ENCODE measurements around the gene RUVBL1. TPM values are rescaled to one million over a fixed set of nuclear protein-coding genes. Genes with fewer than 3 reads are reported as not detected.
A peak's percentile ranks its signal among the peaks of the same experiment; 100 is the strongest.

RUVBL1 gene
- total RNA-seq, 1 donor from 2014 or later, result 21.0 TPM

- DNase-seq (peak; percentile 59), ATAC-seq (ENCODE audit: poor library complexity) (peak; percentile 53)
These were observed 21.7 kb upstream of the RUVBL1 start for GRCh38 chr3:128145279-128145678.

DNA sequence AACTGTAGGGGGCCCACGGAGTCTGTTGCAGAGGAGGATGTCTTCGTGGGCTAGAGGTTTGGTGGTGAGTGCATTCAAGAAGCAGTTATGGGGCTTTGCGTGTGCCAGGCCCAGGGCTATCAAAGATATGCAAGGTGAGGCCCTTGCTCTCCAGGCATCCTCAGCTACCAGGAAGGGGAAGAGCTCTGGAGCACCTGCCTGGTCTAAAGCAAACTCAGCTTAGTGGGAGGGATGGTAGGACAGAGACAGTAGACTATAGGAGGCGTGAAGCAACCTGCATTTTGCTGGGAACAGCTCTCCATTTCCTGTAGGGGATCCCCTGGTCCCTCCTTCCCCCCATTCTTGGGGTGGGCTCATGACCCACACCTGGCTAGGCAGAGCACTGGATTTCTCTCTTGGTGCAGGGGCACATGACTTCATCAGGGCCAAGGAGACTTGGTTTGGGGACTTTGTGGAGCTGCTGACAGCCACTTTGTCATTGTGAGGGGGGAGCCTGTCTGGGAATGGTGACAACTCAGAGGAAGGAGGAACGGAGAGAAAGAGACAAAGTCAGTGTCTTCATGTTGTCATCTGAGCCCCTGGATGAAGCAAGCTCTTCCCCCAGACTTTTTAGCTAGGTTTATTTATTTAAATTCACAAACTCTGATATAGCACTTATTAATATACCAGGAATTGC, 21.0 kb upstream of the RUVBL1 start:
- intact Hi-C loops (cut with DNase I), result no loop called here
- ATAC-seq (ENCODE audit: poor library complexity) (no peak), DNase-seq (no peak)

More at GRCh38 chr3:128145279-128145678, 21.7 kb upstream of the RUVBL1 start:
- intact Hi-C loops (cut with DNase I), result no loop called here

GRCh38 chr3:128143496-128143895, 19.9 kb upstream of the RUVBL1 start:
- no peak for ATAC-seq (ENCODE audit: poor library complexity)
- intact Hi-C loops (cut with DNase I), result no loop called here
- no peak for DNase-seq

- DNase-seq (no peak), ATAC-seq (ENCODE audit: poor library complexity) (peak; percentile 79)
- intact Hi-C loops (cut with DNase I), result loop anchor here (5.0 to 10.0 kb wide), 2 partner anchors 36 to 59 kb away; no protein-coding TSS in a partner anchor
These were observed 9.8 kb upstream of the RUVBL1 start for GRCh38 chr3:128133273-128133883.

GRCh38 chr3:128131897-128132646, 8.5 kb upstream of the RUVBL1 start:
- ATAC-seq (ENCODE audit: poor library complexity) (no peak), DNase-seq (no peak)
- intact Hi-C loops (cut with DNase I), result loop anchor here (5.0 to 10.0 kb wide), 2 partner anchors 35 to 57 kb away; no protein-coding TSS in a partner anchor

DNA sequence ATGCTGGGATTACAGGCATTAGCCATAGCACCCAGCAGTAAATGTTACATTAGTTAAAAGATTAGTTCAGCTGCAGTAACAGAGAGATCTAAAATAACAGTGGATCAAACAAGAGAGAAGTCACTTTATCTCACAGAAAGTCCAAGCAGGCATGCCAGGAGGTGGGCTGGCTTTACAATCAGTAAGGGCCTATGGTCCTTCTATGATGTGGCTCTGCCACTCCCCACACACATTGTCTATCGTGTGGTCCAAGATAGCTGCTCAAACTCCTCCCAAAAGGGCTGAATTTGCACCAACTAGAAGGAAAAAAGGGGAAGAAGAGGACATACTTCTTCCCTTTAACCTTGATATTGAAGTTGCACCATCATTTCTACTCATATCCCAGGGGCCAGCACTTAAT, 4.6 kb upstream of the RUVBL1 start:
- intact Hi-C loops (cut with DNase I), result no loop called here
- no peak for DNase-seq
- no peak for ATAC-seq (ENCODE audit: poor library complexity)

DNA sequence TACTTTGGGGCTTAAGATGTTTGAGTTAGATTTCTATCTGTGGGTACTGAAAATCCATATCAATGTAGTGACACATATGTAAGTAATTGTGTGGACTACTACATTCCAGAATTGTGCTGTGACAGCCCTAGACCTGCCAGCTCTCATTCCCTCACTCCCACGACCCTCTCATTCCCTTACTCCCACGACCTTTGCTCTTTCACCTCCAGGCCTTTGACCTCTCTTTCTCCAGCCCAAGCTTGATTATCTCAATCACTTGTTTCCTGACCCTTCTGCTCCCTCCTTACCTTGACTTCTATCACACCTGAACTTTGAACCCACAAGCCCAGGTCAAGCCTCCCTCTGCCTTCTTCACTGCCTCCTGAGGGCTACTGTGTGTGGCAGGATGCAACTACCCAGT, 3.6 kb upstream of the RUVBL1 start:
- no peak for DNase-seq
- intact Hi-C loops (cut with DNase I), result no loop called here
- no peak for ATAC-seq (ENCODE audit: poor library complexity)

DNA sequence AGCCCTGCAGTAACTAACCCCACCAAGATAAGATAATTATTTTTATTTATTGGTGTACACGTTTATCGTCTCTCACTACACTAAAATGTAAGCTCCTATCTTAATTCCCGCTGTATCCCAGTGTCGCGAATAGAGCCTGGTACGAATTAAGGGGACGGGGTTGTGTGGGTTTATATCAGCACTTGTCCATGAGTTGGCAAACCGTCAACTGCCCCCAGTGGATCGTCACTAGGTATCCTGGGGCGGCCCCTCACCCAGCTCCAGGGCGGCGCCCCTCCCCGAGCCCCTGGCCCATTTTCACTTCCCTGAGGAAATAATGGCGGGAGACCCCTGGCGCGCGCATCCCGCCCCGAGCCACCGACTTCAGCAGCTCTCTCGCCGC, 465 bp downstream of the RUVBL1 start:
- ATAC-seq (ENCODE audit: poor library complexity), result no peak
- intact Hi-C loops (cut with DNase I), result no loop called here
- no peak for DNase-seq

GRCh38 chr3:128122013-128122412, 1.6 kb downstream of the RUVBL1 start:
- DNase-seq (no peak), ATAC-seq (ENCODE audit: poor library complexity) (no peak)
- intact Hi-C loops (cut with DNase I), result no loop called here

DNA sequence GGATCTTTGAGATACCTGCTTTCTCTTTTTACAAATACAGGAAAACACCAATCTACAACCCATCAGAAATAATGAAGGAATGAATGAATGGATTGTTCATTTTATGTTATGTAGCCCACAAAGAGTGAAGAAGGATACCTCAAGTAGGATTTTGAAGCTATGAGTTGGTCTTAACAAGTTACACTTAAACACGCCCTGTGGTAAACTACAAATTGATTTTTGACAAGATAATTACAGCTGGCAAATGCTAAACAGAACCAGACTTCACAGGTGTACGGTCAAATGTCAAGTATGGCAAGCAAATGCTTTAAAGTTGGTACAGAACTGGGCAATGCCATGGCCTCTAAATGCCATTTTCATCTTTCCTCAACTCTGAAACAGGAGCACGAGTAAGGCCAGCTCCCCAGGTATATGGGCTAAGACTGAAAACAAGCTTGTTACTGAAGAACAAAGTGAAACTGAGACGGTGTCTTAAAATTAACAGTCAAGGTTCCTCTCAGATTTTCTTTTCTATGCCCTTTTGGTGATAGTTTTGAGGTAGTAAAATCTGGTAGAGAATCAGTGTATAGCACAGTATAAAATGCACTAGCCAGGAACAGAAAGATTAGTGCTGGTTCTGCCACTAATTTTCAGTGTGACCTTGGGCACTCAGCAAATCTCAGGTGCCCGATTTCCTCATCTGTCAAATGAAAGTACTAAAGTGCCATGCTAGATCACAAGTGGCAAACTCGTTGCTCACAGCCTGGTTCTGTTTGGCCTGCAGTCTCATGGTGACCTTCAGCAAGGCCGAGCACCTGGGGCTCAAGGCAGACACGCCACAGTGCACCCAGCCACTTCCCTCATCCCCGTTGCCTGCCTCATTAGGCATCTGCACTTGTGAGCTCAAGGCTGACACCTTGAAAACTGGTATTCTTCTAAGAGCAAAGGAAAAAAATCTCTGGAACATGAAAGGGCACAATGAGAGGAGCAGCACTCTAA, 9.5 kb downstream of the RUVBL1 start:
- peak; percentile 79 for ATAC-seq (ENCODE audit: poor library complexity)
- no peak for DNase-seq
- intact Hi-C loops (cut with DNase I), result no loop called here

DNA sequence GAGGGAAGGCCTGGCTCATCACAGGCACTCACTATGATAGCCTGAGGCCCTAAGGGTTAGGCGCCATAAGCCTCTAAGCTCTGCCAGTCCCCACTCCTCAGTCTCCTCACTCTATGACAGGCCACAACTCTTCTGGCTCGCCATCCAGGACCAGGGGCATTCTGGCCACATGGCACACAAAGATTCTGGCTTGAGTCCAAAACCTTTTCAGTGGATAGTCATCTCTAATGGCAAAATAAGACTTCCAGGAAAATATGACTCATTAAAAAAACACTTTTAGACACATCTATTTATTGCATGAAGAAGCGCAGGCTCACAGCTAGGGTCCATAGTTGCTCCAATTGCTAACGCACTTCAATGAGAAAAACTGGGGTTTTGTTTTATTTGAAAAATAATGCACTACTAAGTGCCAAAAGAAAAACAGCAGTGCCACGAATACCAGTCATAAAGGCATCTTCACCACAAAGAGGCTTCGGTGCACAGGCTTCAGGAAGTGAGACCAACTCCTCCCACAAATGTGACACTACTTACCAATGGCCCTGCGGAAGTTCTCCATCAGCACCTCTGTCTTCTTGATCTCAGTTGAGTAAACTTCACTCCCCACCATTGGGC, 11.1 kb downstream of the RUVBL1 start:
- ATAC-seq (ENCODE audit: poor library complexity), result no peak

GRCh38 chr3:128111147-128111546, 12.5 kb downstream of the RUVBL1 start:
- intact Hi-C loops (cut with DNase I), result no loop called here
- DNase-seq (no peak), ATAC-seq (ENCODE audit: poor library complexity) (no peak)

More for the DNA sequence above, 11.1 kb downstream of the RUVBL1 start:
- intact Hi-C loops (cut with DNase I), result no loop called here
- no peak for DNase-seq

GRCh38 chr3:128107834-128108233, 15.8 kb downstream of the RUVBL1 start:
- DNase-seq, result peak; percentile 46

DNA sequence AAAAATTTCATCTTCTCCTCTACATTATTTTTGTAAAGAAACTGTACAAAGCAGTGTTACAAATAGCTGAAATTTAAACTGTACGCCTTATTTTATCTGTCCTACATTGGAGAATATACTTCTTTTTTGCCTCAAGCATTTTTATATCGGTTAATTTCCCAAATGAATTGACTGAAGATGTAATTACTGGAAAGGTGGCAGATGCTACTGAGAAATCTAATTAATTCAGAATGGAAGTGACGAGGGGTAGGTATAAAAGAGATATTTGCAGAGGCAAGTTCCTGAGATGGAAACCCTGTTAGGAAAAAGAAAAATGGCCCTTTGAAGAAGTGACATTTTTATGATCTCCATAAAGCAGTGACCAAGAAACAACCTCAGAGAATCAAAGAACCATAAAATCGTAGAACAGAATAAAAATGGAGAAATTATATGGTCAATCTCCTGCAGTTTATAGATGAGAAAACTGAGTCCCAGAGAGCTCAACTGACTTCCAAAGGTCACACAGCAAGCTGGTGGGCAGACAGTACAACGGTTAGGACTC, 20.4 kb downstream of the RUVBL1 start:
- intact Hi-C loops (cut with DNase I), result no loop called here
- ATAC-seq (ENCODE audit: poor library complexity) (no peak), DNase-seq (no peak)

More at GRCh38 chr3:128107834-128108233, 15.8 kb downstream of the RUVBL1 start:
- ATAC-seq (ENCODE audit: poor library complexity), result peak; percentile 90
- intact Hi-C loops (cut with DNase I), result no loop called here

DNA sequence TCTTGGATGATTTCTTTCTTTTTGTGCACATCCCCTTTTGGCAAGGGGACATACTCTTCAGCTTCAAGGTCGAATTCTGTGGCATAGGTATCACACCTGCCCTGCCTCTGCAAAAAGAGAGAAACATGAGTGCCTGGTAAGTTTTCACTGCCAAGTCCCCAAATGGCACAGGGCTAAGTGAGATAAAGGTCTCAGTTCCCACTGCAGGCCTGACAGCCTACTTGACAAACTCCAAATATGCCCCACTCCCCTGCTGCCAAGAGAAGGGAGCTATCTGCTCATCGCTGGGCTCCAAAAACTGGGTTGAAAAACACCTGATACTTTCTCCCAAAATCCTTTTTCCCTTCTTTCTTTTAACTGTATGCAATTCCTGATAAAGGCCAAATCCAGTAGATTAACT, 23.0 kb downstream of the RUVBL1 start:
- DNase-seq (no peak), ATAC-seq (ENCODE audit: poor library complexity) (peak; percentile 86)
- intact Hi-C loops (cut with DNase I), result no loop called here

- intact Hi-C loops (cut with DNase I), result no loop called here
- DNase-seq (no peak), ATAC-seq (ENCODE audit: poor library complexity) (no peak)
These were observed 23.5 kb downstream of the RUVBL1 start for GRCh38 chr3:128100161-128100560.

DNA sequence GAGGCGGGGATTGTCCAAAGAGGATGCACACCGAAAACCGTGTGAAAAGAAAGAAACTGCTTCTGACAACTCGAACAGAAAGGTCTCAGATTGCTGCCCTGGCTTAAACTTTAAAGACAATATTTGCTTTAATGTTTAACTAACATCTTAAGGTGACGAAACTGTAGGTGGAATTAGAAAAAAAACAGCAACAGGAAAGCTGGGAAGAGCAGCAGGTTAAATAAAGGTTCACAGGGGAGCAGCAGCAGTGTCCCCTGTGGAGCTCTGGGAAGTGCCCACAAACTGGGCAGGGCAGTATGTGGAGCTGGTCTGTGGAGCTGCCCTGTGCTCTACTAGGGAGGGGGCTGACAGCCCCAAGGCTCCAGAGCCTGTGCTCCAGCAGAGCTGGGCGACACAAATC, 25.4 kb downstream of the RUVBL1 start:
- intact Hi-C loops (cut with DNase I), result loop anchor here (5.0 to 10.0 kb wide), 2 partner anchors 34 to 507 kb away; no protein-coding TSS in a partner anchor
- ATAC-seq (ENCODE audit: poor library complexity) (no peak), DNase-seq (no peak)

DNA sequence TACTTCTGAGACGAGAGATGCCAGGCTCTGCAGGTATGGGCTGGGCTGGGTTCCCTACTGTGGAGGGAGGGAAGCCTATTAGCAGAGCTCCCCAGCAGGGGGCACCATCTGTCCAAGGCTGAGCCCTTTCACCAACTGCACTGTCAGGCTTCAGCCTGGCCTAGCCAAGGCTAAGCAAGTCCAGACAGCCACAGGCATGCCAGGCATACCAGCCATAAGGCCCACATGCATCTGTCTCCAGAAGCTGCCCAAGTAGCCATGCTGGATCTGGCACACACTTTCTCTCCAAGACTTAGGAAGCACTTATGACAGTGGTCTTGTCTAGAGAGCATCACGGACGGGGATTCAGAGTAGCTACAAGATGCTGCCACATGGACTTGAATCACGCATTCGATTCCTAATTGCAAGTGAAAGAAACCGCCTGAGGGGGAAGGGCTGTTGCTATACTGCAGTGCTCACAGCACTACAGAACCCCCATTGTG, 28.3 kb downstream of the RUVBL1 start:
- intact Hi-C loops (cut with DNase I), result loop anchor here (5.0 to 10.0 kb wide), 2 partner anchors 37 to 510 kb away; no protein-coding TSS in a partner anchor
- peak; percentile 99 for ATAC-seq (ENCODE audit: poor library complexity)
- peak; percentile 90 for DNase-seq
